Astrocyte (in vitro differentiated cells and primary cell): Measurements from ENCODE around the gene MARVELD1.

Experiments
- EZH2 ChIP-seq: IDR thresholded peaks from 2 replicates; pipeline ENCODE4 v1.6.1; 2012; ENCODE audit warnings: mild to moderate bottlenecking, low read length, inconsistent platforms; ENCODE audit not compliant: insufficient read depth
- TF ChIP-seq, protein P1 (sequence below): IDR thresholded peaks from 2 replicates; pipeline ENCODE4 v1.5.1; 2011; ENCODE audit warnings: low read depth, mild to moderate bottlenecking, inconsistent platforms, low read length, moderate library complexity; ENCODE audit not compliant: insufficient read depth

DNA sequence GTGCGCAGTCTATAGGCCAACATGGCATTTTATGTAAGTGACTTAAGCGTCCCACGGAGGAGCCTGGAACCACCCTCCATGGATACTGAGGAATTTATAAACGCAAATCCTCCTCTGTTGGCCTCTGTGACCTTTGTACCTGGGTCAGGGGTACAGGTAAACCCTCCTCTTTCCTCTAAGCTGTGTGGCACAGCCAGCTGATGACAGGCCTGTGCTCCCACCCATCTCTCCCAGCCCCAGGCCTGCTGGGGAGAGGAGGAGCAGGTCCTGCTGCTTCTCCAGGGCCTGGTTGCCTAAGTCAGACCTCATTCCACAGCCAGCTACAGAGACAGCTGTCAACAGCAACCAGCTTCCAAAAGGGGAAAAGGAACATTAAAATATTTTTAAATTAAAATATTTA is 31.5 kb upstream of the MARVELD1 start:
- TF ChIP-seq, protein P1, sequence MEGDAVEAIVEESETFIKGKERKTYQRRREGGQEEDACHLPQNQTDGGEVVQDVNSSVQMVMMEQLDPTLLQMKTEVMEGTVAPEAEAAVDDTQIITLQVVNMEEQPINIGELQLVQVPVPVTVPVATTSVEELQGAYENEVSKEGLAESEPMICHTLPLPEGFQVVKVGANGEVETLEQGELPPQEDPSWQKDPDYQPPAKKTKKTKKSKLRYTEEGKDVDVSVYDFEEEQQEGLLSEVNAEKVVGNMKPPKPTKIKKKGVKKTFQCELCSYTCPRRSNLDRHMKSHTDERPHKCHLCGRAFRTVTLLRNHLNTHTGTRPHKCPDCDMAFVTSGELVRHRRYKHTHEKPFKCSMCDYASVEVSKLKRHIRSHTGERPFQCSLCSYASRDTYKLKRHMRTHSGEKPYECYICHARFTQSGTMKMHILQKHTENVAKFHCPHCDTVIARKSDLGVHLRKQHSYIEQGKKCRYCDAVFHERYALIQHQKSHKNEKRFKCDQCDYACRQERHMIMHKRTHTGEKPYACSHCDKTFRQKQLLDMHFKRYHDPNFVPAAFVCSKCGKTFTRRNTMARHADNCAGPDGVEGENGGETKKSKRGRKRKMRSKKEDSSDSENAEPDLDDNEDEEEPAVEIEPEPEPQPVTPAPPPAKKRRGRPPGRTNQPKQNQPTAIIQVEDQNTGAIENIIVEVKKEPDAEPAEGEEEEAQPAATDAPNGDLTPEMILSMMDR, result no peak
- TF ChIP-seq EZH2, result no peak
